IPS DF 4.7 (cell line): Measurements from ENCODE around the gene NHEJ1.
"Not testable (repeated sequence)": the region's sequence is repeated elsewhere in the genome, so short reads cannot be mapped to it uniquely, and the experiment has no call there.

ENCODE experiments used
- DNase-seq: peaks from one replicate; pipeline ENCODE4 v3.0.0-alpha.2; 2013; ENCODE audit warnings: low spot score; ENCODE audit errors: extremely low read depth

The NHEJ1 gene

DNA sequence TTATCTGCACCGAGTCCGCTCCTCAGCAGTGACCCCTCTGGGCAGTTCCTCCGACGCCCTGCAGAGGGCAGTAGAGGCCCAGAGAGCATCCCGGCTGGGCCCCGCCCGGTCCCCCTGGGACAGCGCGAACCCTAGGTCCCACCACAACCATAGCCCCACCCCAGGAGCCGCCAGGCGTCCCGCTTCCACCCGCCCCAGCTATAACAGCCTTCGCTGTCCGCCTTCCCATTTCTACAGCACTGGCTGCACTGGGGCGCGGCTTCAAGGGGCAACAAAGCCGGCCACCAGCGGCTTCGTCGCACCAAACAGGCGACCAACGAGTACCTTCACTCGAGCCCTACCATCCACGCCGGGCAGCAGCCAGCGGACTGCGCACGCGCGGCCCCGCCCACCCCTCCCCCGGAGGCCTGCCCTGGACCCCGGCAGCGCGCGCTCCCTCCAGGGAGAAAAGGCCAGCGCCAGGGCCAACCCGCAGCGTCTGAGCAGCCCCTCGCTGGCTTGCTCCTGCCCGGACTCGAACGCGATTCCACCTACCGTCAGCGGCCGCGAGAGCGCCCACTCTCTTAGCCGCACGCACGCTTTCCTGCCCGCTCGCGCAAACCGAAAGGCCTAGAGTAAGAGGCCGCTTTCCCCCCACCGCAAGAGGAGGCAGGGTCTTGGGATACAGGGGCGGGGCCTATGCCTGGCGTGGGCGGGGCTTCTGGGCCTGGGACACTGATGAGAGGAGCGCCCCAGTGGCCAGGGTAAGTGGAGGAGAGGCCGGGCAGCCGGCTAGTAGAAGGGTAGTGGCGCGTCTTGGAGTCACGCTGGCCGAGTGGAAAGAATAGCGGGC, at the start of gene NHEJ1:
Gene NHEJ1, minus strand, starts transcription at position 630 of the 832 bp plus-strand sequence. CDS start 2,453 bp downstream, outside the sequence.
- no peak for DNase-seq

- no peak for DNase-seq
These were observed 48.9 kb upstream of the NHEJ1 start for GRCh38 chr2:219209236-219210195.

- no peak for DNase-seq
These were observed 47.5 kb upstream of the NHEJ1 start for GRCh38 chr2:219207884-219208740.

DNA sequence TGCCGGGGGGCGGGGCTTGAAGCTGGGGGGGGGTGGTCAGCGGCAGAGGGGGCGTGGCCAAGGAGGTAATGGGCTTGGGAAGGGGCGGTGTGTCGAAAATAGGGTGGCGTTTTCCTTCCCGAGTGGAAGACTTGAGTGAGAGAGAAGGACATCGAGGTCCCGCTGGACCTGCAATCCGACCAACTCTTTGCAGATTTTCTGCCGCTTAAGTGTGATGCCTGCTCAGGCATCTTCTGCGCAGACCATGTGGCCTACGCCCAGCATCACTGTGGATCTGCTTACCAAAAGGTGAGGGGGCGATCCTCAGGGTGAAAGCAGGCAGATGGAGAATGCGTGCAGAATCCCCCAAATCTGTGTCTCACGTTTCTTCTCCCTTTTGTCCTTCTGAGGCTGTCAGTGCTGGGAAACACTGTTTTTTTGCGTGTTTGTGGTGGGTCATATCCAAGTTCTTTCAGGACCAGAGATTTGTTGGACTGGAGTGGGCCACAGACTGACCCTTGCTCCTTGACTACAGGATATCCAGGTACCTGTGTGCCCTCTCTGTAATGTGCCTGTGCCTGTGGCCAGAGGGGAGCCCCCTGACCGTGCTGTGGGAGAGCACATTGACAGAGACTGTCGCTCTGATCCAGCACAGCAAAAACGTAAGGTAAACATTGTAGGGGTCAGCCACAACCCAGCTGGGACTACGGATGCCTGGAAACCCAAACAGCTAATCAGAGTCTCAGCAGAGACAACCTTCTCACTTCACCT, 46.7 kb upstream of the NHEJ1 start:
- DNase-seq: no peak

- no peak for DNase-seq
These were observed 45.9 kb upstream of the NHEJ1 start, which contains the start of gene ZFAND2B for GRCh38 chr2:219206328-219207133. Gene ZFAND2B (plus strand): TSS chr2:219206782. CDS start chr2:219206988, 206 bp downstream.

DNA sequence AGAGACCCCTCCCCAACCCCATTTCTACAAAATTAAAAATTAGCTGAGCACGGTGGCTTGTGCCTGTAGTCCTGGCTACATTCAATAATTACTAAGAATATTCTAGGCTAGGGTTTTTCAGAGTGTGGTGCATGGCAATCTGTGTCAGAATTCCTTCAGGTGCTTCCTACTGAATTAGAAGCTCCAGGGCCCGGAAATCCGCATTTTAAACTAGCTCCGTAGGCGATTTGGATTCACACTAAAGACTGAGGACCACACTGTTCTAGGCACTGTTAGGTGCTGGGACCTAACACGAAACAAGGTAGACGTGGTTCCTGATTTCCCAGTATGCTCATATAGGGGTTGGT, 45.3 kb upstream of the NHEJ1 start:
- DNase-seq: no peak

GRCh38 chr2:219205165-219205538, 44.5 kb upstream of the NHEJ1 start:
- no peak for DNase-seq

DNA sequence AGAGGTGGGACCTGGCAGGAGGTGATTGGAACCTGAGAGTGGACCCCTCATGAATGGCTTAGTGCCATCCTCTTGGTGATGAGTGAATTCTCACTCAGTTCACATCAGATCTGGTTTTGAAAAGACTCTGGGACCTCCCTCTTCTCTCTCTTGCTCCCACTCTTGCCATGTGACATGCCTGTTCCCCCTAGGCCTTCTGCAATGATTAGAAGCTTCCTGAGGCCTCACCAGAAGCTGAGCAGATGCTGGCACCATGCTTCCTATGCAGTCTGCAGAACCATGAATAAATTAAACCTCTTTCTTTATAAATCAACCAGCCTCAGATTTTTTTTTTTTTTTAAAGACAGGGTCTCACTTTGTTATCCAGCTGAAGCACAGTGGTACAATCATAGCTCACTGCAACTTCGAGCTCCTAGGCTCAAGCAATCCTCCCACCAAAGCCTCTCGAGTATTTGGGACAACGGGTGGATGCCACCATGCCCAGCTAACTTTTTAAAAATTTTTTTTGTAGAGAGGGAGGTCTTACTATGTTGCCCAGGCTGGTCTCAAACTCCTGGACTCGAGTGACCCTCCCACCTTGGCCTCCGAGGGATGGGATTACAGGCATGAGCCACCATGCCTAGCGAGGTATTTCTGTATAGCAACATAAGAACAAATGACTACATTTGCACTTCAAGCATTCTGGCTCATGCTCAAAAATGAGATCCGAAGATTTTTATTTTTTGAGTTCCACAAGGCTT, 44.0 kb upstream of the NHEJ1 start:
- DNase-seq: no peak

DNA sequence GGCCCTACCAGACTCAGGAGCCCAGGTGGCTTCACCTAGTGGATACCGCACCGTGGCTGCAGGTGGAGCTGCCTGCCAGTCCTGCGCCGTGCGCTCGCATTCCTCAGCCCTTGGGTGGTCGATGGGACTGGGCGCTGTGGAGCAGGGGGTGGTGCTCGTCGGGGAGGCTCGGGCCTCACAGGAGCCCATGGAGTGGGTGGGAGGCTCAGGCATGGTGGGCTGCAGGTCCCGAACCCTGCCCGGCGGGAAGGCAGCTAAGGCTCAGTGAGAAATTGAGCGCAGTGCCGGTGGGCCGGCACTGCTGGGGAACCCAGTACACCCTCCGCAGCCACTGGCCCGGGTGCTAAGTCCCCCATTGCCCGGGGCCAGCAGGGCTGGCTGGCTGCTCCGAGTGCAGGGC, 40.7 kb upstream of the NHEJ1 start:
- not testable (repeated sequence) for DNase-seq

DNA sequence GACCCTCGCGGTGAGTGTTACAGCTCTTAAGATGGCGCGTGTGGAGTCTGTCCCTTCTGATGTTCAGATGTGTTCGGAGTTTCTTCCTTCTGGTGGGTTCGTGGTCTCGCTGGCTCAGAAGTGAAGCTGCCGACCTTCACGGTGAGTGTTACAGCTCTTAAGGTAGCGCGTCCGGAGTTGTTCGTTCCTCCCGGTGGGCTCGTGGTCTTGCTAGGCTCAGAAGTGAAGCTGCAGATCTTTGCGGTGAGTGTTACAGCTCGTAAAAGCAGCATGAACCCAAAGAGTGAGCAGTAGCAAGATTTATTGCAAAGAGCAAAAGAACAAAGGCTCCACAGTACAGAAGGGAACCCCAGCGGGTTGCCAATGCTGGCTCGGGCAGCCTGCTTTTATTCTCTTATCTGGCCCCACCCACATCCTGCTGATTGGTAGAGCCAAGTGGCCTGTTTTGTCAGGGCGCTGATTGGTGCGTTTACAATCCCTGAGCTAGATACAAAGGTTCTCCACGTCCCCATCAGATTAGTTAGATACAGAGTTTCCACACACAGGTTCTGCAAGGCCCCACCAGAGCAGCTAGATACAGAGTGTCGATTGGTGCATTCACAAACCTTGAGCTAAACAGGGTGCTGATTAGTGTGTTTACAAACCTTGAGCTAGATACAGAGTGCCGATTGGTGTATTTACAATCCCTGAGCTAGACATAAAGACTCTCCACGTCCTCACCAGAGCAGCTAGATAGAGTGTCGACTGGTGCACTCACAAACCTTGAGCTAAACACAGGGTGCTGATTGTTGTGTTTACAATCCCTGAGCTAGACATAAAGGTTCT, 40.1 kb upstream of the NHEJ1 start:
- not testable (repeated sequence) for DNase-seq

- no peak for DNase-seq
These were observed 39.0 kb upstream of the NHEJ1 start for GRCh38 chr2:219199470-219200211.

DNA sequence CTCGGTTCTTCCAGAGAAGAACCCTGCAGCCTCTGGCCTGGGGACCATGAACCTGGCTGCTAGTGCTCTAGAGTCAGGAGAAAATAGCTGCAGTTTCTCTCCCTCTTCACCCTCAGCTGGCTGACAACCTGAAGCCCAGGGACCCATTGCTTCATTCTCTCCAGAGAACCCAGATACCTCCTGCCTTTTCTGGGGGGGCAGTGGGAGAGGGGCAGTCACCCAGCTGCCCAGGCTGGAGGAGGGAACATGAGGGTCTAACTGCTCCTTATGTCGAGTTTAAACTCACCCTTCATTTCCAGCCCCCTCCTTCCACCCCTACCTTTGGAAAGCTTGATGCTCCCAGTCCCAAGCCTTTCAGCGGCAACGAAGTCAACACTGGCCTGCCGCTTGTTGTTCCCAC, 38.4 kb upstream of the NHEJ1 start:
- no peak for DNase-seq

GRCh38 chr2:219197388-219197787, 36.8 kb upstream of the NHEJ1 start:
- no peak for DNase-seq

- no peak for DNase-seq
These were observed 26.3 kb upstream of the NHEJ1 start for GRCh38 chr2:219186754-219187456.

DNA sequence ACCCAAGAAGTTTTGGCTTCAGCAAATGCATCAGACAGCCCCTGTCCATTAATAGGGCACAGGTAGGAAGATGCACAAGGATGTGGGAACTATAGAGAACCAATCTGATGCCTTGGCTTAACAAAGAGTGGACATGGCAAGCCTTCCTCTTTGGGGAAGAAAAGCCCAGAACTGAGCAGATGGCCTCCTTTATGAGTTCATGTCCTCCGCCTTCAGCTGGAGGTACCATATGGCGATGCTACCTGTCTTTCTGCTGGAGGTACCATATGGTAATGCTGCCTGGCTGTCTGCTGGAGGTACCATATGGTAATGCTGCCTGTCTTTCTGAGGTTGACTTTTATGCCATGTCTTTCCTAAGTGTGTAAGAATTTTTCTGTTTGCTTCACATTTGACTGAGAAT, 23.5 kb upstream of the NHEJ1 start:
- no peak for DNase-seq

DNA sequence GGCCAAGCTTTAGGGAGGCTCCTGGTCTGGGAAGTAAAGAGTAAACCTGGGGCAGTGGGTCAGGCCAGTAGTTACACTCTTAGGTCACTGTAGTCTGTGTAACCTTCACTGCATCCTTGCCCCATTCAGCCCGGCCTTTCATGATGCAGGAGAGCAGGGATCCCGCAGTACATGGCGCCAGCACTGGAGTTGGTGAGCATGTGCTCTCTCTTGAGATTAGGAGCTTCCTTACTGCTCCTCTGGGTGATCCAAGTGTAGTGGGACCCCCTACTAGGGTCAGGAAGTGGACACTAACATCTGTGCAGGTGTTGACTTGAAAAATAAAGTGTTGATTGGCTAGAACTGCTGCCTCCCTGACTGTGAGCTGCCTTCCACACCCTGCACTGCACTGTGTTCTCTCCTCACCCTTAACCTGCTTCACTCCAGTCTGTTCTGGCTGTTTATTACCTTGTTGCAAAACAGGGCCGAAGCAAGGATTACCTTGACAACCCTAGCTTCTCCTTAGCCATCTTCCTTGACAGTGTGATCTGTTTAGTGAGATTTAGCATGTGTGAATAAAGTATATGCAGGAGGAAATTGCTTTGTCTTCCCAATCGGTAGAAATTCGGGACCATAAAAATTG, 22.6 kb upstream of the NHEJ1 start:
- no peak for DNase-seq
